Panc1 (cell line): ENCODE results near the gene CHN1. TPM values are rescaled to one million over a fixed set of nuclear protein-coding genes. Genes with fewer than 3 reads are reported as not detected.

ENCODE experiments used
- ATAC-seq: fragments of 200-7000 bp; cut with Tn5 transposase; 2 replicates; pipeline ENCODE4 v1.9.1; 2020; ENCODE audit warnings: mild to moderate bottlenecking, moderate library complexity
- BruUV-seq: library from RNA; stranded (reverse); fragments of 400-500 nt; replicated peaks from 2 replicates; lab custom pipeline; 2021; lab: Mats Ljungman, UMichigan
- CTCF ChIA-PET: fragments of 300-600 bp; sonication (Branson Sonifier 250); formaldehyde crosslinking; loops from one replicate; lab custom pipeline; 2022; ENCODE audit warnings: antibody characterized with exemption; lab: Charles Lee
- POLR2A ChIA-PET: fragments of 300-600 bp; sonication (Branson Sonifier 250); formaldehyde crosslinking; loops from one replicate; lab custom pipeline; 2022; ENCODE audit warnings: antibody characterized with exemption; lab: Charles Lee
- DNase-seq: peaks from one replicate; pipeline ENCODE4 v3.0.0-alpha.2; 2010; ENCODE audit warnings: low read depth, low spot score
- H3K27ac ChIP-seq: 2 replicates; pipeline ENCODE4 v1.5.1; 2011; ENCODE audit warnings: mild to moderate bottlenecking, low read length, inconsistent platforms
- H3K27me3 ChIP-seq: fragments of 200-500 bp; sonication (Bioruptor generic); 2 replicates; pipeline ENCODE4 v1.6.0; 2014; ENCODE audit warnings: low read length, inconsistent platforms; ENCODE audit not compliant: control insufficient read depth, insufficient read depth
- H3K36me3 ChIP-seq: fragments of 200-500 bp; sonication (Bioruptor generic); 2 replicates; pipeline ENCODE4 v1.5.1; 2014; ENCODE audit warnings: inconsistent platforms, mild to moderate bottlenecking, low read length, moderate library complexity; ENCODE audit not compliant: control insufficient read depth, insufficient read depth
- H3K4me1 ChIP-seq: 2 replicates; pipeline ENCODE4 v1.5.1; 2011; ENCODE audit warnings: inconsistent platforms, mild to moderate bottlenecking, low read length, moderate library complexity; ENCODE audit not compliant: control insufficient read depth, insufficient read depth
- H3K4me3 ChIP-seq, 2 experiments: 2 replicates each; pipeline ENCODE4 v1.5.1; 2011 to 2012; ENCODE audit warnings: low read depth in 2 of 2, low read length in 2 of 2, mild to moderate bottlenecking in 2 of 2, inconsistent platforms in 1 of 2, moderate library complexity in 1 of 2
- H3K9me3 ChIP-seq: fragments of 200-500 bp; sonication (Bioruptor generic); 2 replicates; pipeline ENCODE4 v1.5.1; 2014; ENCODE audit warnings: low read depth, mild to moderate bottlenecking, inconsistent platforms, low read length, moderate library complexity; ENCODE audit not compliant: control insufficient read depth, insufficient read depth
- CTCF ChIP-seq: fragments of 450-650 bp; IDR thresholded peaks from 2 replicates; pipeline ENCODE4 v1.5.1; 2017; ENCODE audit warnings: mild to moderate bottlenecking
- POLR2AphosphoS5 ChIP-seq: IDR thresholded peaks from 2 replicates; pipeline ENCODE4 v1.6.1; 2012; ENCODE audit warnings: mild to moderate bottlenecking, low read depth, low read length, moderate library complexity
- SIN3A ChIP-seq: IDR thresholded peaks from 2 replicates; pipeline ENCODE4 v1.6.1; 2012; ENCODE audit warnings: low read depth, mild to moderate bottlenecking, low read length, moderate library complexity, borderline replicate concordance; ENCODE audit not compliant: insufficient read depth
- TCF7L2 ChIP-seq: IDR thresholded peaks from 2 replicates; pipeline ENCODE4 v1.6.1; 2011; ENCODE audit warnings: mild to moderate bottlenecking, low read depth, low read length, inconsistent platforms
- in situ Hi-C: cut with HindIII; loops from 2 replicates; pipeline ENCODE4 v1.10.0; 2016; ENCODE audit warnings: low sequenced_read_pairs, low pct_unique_long_range_greater_than_20kb
- intact Hi-C: fragments of 100-400 bp; cut with micrococcal nuclease; formaldehyde crosslinking; loops from one replicate; pipeline ENCODE4 v1.10.0; 2022; ENCODE audit not compliant: unreplicated experiment
- total RNA-seq: library from RNA; stranded (reverse); gene quantifications from one replicate; pipeline ENCODE4 v1.2.1, GENCODE V29; 2021; ENCODE audit not compliant: unreplicated experiment
- TF ChIP-seq, protein P1 (sequence below), 2 experiments: IDR thresholded peaks; 2 replicates each; pipeline ENCODE4 v1.6.1; 2011 to 2012; ENCODE audit warnings: low read depth in 2 of 2, control low read depth in 1 of 2, low read length in 1 of 2, mild to moderate bottlenecking in 1 of 2, moderate library complexity in 1 of 2; ENCODE audit not compliant: insufficient read depth in 1 of 2

The CHN1 gene
- total RNA-seq, 1 experiment from 2014 or later: 20.8 TPM

GRCh38 chr2:175009917-175010621 lies 4.9 kb upstream of the CHN1 start:
- Histone ChIP-seq H3K27me3 (peaks cover 2% of the 10 kb centered on the region), H3K9me3 (no peaks in the 10 kb centered on the region; the same call in 1 of the 2 replicates), H3K4me1 (peaks cover 3% of the 10 kb centered on the region; the same call in 1 of the 2 replicates), H3K36me3 (no peaks in the 10 kb centered on the region), H3K4me3 (no peak overlapping the region), H3K27ac (no peak overlapping the region)
- intact Hi-C loops (no loop called here), in situ Hi-C loops (no loop called here)
- BruUV-seq: no TSS peak
- ATAC-seq: no peak
- ChIA-PET CTCF (no interaction called here), POLR2A (no interaction called here)
- TF ChIP-seq SIN3A (no peak), CTCF (peak; percentile 7; the same call in 1 of the 2 replicates)
- no peak for DNase-seq

DNA sequence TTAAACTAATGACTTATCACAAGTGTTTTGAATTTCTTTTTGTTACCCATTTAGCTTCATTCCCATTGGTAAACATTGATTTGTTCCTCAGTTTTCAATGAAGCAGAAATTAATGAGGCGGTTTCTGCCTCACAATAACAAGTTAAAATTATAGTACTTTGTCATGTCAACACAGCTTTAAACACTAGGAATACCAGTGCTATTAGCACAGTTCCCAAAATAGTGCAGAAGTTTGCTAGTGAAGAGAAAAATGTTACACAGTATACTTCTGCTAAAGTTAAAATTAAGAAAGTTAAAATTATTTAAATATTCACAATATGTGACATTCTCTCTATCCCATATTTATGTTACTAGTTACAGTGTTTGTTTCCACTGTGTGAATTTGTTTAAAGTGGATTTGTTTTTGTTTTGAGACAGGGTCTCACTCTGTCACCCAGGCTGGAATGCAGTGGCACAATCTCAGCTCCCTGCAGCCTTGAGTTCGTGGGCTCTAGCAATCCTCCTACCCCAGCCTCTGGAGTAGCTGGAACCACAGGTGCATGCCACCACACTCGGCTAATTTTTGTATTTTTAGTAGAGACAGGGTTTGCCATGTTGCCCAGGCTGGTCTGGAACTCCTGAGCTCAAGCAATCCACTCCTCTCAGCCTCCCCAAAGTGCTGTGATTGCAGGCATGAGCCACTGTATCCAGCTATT lies 3.8 kb upstream of the CHN1 start:
- intact Hi-C loops (no loop called here), in situ Hi-C loops (no loop called here)
- DNase-seq (no peak), ATAC-seq (no peak)
- H3K9me3 ChIP-seq: no peaks in the 10 kb centered on the region
- POLR2A ChIA-PET: no interaction called here
- BruUV-seq: no TSS peak
- H3K27ac ChIP-seq: no peak overlapping the region
- TF ChIP-seq TCF7L2: no peak
- no peak for TF ChIP-seq POLR2AphosphoS5
- no peak for TF ChIP-seq SIN3A
- TF ChIP-seq CTCF: no peak
- TF ChIP-seq, protein P1, sequence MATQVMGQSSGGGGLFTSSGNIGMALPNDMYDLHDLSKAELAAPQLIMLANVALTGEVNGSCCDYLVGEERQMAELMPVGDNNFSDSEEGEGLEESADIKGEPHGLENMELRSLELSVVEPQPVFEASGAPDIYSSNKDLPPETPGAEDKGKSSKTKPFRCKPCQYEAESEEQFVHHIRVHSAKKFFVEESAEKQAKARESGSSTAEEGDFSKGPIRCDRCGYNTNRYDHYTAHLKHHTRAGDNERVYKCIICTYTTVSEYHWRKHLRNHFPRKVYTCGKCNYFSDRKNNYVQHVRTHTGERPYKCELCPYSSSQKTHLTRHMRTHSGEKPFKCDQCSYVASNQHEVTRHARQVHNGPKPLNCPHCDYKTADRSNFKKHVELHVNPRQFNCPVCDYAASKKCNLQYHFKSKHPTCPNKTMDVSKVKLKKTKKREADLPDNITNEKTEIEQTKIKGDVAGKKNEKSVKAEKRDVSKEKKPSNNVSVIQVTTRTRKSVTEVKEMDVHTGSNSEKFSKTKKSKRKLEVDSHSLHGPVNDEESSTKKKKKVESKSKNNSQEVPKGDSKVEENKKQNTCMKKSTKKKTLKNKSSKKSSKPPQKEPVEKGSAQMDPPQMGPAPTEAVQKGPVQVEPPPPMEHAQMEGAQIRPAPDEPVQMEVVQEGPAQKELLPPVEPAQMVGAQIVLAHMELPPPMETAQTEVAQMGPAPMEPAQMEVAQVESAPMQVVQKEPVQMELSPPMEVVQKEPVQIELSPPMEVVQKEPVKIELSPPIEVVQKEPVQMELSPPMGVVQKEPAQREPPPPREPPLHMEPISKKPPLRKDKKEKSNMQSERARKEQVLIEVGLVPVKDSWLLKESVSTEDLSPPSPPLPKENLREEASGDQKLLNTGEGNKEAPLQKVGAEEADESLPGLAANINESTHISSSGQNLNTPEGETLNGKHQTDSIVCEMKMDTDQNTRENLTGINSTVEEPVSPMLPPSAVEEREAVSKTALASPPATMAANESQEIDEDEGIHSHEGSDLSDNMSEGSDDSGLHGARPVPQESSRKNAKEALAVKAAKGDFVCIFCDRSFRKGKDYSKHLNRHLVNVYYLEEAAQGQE (IDR thresholded peaks at IDR 0.05; ENCODE audit: insufficient read depth in 1 of 2, low read depth in 2 of 2, low read length in 1 of 2): no peak
- no peaks in the 10 kb centered on the region for H3K36me3 ChIP-seq
- CTCF ChIA-PET: no interaction called here
- peaks cover 3% of the 10 kb centered on the region; the same call in 1 of the 2 replicates for H3K4me1 ChIP-seq
- H3K27me3 ChIP-seq: peaks cover 2% of the 10 kb centered on the region
- H3K4me3 ChIP-seq: no peak overlapping the region
